Hepatocyte (in vitro differentiated cells): ENCODE results near the gene GBP5. TPM values are rescaled to one million over a fixed set of nuclear protein-coding genes. Genes with fewer than 3 reads are reported as not detected.

Source experiments
- DNase-seq: peaks from one replicate; pipeline ENCODE4 v3.0.0-alpha.2; 2016; ENCODE audit warnings: low spot score
- H2AFZ ChIP-seq: fragments of 200-600 bp; sonication (generic); 2 replicates; pipeline ENCODE4 v1.6.0; 2016; ENCODE audit warnings: antibody characterized with exemption, mild to moderate bottlenecking
- H3K27ac ChIP-seq: fragments of 200-600 bp; sonication (generic); 2 replicates; pipeline ENCODE4 v1.5.1; 2016; ENCODE audit warnings: mild to moderate bottlenecking
- H3K27me3 ChIP-seq: fragments of 200-600 bp; sonication (generic); 2 replicates; pipeline ENCODE4 v1.6.1; 2016
- H3K36me3 ChIP-seq: fragments of 200-600 bp; sonication (generic); replicated peaks from 2 replicates; pipeline ENCODE4 v1.5.1; 2016; ENCODE audit warnings: low read depth; ENCODE audit not compliant: insufficient read depth
- H3K4me1 ChIP-seq: fragments of 200-600 bp; sonication (generic); 2 replicates; pipeline ENCODE4 v1.5.1; 2016; ENCODE audit warnings: mild to moderate bottlenecking, moderate library complexity; ENCODE audit not compliant: insufficient read depth
- H3K4me2 ChIP-seq: fragments of 200-600 bp; sonication (generic); 2 replicates; pipeline ENCODE4 v1.6.0; 2016
- H3K4me3 ChIP-seq: fragments of 200-600 bp; sonication (generic); 2 replicates; pipeline ENCODE4 v1.5.1; 2016; ENCODE audit warnings: mild to moderate bottlenecking
- H3K79me2 ChIP-seq: fragments of 200-600 bp; sonication (generic); 2 replicates; pipeline ENCODE4 v1.6.0; 2017; ENCODE audit warnings: mild to moderate bottlenecking
- H3K9me2 ChIP-seq: fragments of 200-600 bp; sonication (generic); replicated peaks from 2 replicates; pipeline ENCODE4 v1.6.0; 2017; ENCODE audit warnings: mild to moderate bottlenecking; ENCODE audit not compliant: insufficient read depth
- H3K9me3 ChIP-seq: fragments of 200-600 bp; sonication (generic); 2 replicates; pipeline ENCODE4 v1.5.1; 2016; ENCODE audit warnings: low read depth, mild to moderate bottlenecking
- H4K20me1 ChIP-seq: fragments of 200-600 bp; sonication (generic); 2 replicates; pipeline ENCODE4 v1.6.0; 2016; ENCODE audit warnings: mild to moderate bottlenecking; ENCODE audit not compliant: insufficient read depth, poor library complexity, severe bottlenecking
- EZH2 ChIP-seq: fragments of 200-600 bp; sonication (generic); IDR thresholded peaks from 2 replicates; pipeline ENCODE4 v1.6.1; 2016; ENCODE audit warnings: antibody characterized with exemption, mild to moderate bottlenecking, borderline replicate concordance
- EZH2phosphoT487 ChIP-seq: fragments of 200-600 bp; sonication (generic); IDR thresholded peaks from one replicate; pipeline ENCODE4 v1.6.1; 2018; ENCODE audit warnings: antibody characterized with exemption, mild to moderate bottlenecking, low read depth, moderate library complexity; ENCODE audit not compliant: unreplicated experiment, severe bottlenecking
- WGBS: methylation state at CpG from one replicate; pipeline ENCODE4 v1.1.6; 2016; ENCODE audit warnings: low lambda C conversion rate; ENCODE audit errors: missing lambda C conversion rate; 5-methylcytosine and 5-hydroxymethylcytosine counted together
- polyA plus RNA-seq: library from polyadenylated mRNA; unstranded; fragments of >200 nt; fragmentation: Nextera tagmentation; extraction: Ambion mirVana; gene quantifications from 2 replicates; pipeline ENCODE4 v1.2.1, GENCODE V29; 2016
- total RNA-seq: library from RNA; depleted of rRNA; stranded (reverse); fragments of >200 nt; gene quantifications from 2 replicates; pipeline ENCODE4 v1.2.3, GENCODE V29; 2014
- TF ChIP-seq, protein P1 (sequence below): fragments of 200-600 bp; sonication (generic); IDR thresholded peaks from 2 replicates; pipeline ENCODE4 v1.5.1; 2016; ENCODE audit warnings: antibody characterized with exemption, mild to moderate bottlenecking; ENCODE audit not compliant: poor library complexity

The GBP5 gene
- total and polyA plus RNA-seq, 2 experiments from 2014 or later, result not detected

DNA sequence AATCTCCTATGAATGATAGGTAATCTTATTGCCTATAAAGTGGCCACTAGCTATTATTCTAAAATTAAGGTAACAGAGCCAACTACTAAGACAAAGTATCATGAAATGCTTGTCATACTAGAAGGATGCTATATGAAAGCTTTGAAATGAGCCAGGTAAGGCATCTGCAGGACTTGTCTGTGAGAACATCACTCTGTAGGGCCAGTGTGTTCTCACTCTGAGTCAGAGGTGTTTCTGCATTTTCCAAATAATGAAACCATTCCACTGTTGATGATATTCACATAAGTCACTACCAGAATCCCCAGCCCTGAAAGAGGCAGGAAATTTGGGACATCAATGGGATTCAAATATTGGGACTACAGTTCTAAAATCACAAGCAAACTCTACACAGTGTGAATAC is 25.8 kb upstream of the GBP5 start:
- Histone ChIP-seq H3K27me3 (no peaks in the 10 kb centered on the region), H3K4me2 (no peak overlapping the region), H3K4me3 (no peak overlapping the region), H3K4me1 (no peaks in the 10 kb centered on the region), H4K20me1 (no peaks in the 10 kb centered on the region), H3K36me3 (no peaks in the 10 kb centered on the region), H3K27ac (no peak overlapping the region), H3K9me2 (no peaks in the 10 kb centered on the region), H2AFZ (no peak overlapping the region), H3K9me3 (no peaks in the 10 kb centered on the region), H3K79me2 (no peaks in the 10 kb centered on the region)
- no peak for DNase-seq
- TF ChIP-seq, protein P1, sequence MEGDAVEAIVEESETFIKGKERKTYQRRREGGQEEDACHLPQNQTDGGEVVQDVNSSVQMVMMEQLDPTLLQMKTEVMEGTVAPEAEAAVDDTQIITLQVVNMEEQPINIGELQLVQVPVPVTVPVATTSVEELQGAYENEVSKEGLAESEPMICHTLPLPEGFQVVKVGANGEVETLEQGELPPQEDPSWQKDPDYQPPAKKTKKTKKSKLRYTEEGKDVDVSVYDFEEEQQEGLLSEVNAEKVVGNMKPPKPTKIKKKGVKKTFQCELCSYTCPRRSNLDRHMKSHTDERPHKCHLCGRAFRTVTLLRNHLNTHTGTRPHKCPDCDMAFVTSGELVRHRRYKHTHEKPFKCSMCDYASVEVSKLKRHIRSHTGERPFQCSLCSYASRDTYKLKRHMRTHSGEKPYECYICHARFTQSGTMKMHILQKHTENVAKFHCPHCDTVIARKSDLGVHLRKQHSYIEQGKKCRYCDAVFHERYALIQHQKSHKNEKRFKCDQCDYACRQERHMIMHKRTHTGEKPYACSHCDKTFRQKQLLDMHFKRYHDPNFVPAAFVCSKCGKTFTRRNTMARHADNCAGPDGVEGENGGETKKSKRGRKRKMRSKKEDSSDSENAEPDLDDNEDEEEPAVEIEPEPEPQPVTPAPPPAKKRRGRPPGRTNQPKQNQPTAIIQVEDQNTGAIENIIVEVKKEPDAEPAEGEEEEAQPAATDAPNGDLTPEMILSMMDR, result no peak
- TF ChIP-seq EZH2phosphoT487 (no peak), EZH2 (no peak)

DNA sequence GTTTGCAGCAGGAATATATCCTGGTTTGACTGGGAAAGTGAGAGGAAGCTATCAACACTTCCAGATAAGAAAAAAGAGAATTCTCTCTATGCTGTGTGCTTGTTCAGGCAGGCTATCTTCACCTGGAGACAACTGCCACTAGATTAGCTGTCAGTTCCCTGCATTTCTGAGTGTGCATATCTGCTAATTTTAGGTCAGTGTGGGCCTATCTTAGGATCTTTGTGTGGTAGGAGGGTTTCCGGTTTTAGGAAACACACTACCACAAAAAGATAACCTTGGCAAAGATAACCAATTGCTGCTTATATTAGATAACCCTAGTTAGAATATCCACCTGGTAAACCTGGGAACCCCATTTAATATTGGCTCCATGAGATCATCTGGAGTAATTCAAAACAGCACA is 22.5 kb upstream of the GBP5 start:
- WGBS, result 45% methylated on average over 1 of the region's 1 CpG
- Histone ChIP-seq H3K36me3 (no peaks in the 10 kb centered on the region), H4K20me1 (no peaks in the 10 kb centered on the region), H2AFZ (no peak overlapping the region), H3K9me2 (no peaks in the 10 kb centered on the region), H3K4me3 (no peak overlapping the region), H3K9me3 (no peaks in the 10 kb centered on the region), H3K27ac (no peak overlapping the region), H3K4me1 (no peaks in the 10 kb centered on the region), H3K27me3 (no peaks in the 10 kb centered on the region), H3K4me2 (no peak overlapping the region), H3K79me2 (no peaks in the 10 kb centered on the region)
- DNase-seq, result no peak
- no peak for TF ChIP-seq EZH2phosphoT487
- TF ChIP-seq, protein P1, result no peak

DNA sequence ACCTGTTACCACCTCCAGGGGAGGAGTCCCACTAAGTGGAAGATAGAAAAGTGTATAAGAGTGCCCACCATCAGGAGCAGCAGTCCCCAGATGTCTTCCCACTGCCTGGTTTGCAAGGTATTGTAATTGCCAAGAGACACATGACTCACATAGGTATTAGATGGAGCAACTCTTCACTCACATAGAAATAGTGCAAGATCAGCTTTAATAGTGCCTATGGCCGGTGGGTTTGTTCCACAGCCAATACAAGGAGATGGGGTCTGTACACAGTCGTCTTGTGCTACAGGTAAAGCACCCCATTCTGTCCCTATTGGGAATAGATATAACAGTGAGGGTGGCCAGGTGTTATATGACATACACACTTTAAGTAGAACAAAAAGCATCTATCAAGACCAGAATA is 18.6 kb upstream of the GBP5 start:
- Histone ChIP-seq H3K4me3 (no peak overlapping the region), H2AFZ (no peak overlapping the region), H3K27ac (no peak overlapping the region), H3K4me1 (no peaks in the 10 kb centered on the region), H3K4me2 (no peak overlapping the region), H4K20me1 (no peaks in the 10 kb centered on the region), H3K79me2 (no peaks in the 10 kb centered on the region), H3K9me2 (no peaks in the 10 kb centered on the region), H3K27me3 (no peaks in the 10 kb centered on the region), H3K9me3 (no peaks in the 10 kb centered on the region), H3K36me3 (no peaks in the 10 kb centered on the region)
- TF ChIP-seq, protein P1, result no peak
- TF ChIP-seq EZH2phosphoT487 (no peak), EZH2 (no peak)
- 92% methylated on average over 2 of the region's 2 CpGs for WGBS
- no peak for DNase-seq

DNA sequence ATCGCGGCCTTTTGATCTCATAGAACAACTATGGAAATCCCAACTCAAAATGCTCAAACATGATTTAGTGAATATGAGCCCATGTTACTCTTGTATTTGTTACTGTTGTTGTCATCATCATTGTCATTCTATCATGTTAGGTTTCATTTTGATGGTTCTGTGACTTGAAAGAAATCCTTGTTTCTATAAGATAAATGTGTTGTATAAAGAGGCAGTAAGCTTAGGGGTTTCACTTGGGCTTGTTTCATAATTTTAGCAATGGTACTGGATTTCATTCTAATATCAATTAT is 15.3 kb upstream of the GBP5 start:
- TF ChIP-seq, protein P1, result no peak
- TF ChIP-seq EZH2, result no peak
- no peak for TF ChIP-seq EZH2phosphoT487

More for the DNA sequence above, 15.3 kb upstream of the GBP5 start:
- whole genome bisulfite sequencing, result 95% methylated on average over 2 of the region's 2 CpGs
- Histone ChIP-seq H3K27ac (no peak overlapping the region), H3K4me3 (no peak overlapping the region), H4K20me1 (no peaks in the 10 kb centered on the region), H3K4me1 (no peaks in the 10 kb centered on the region), H3K27me3 (no peaks in the 10 kb centered on the region), H2AFZ (no peak overlapping the region), H3K9me3 (no peaks in the 10 kb centered on the region), H3K9me2 (no peaks in the 10 kb centered on the region), H3K36me3 (no peaks in the 10 kb centered on the region), H3K79me2 (no peaks in the 10 kb centered on the region), H3K4me2 (no peak overlapping the region)
- no peak for DNase-seq
